ENCODE results near the gene BEST2.
"Not testable (repeated sequence)": the region's sequence is repeated elsewhere in the genome, so short reads cannot be mapped to it uniquely, and the experiment has no call there.

The BEST2 gene

GRCh38 chr19:12751635-12752034 lies at the start of gene BEST2:
Gene BEST2, plus strand, starts transcription at chr19:12751791. Its CDS starts 802 bp downstream, at chr19:12752593.
- DNase-seq: no peak

GRCh38 chr19:12703046-12703445 lies 48.5 kb upstream of the BEST2 start:
- DNase-seq: peak in 1 of 2 donors; percentile 33

DNA sequence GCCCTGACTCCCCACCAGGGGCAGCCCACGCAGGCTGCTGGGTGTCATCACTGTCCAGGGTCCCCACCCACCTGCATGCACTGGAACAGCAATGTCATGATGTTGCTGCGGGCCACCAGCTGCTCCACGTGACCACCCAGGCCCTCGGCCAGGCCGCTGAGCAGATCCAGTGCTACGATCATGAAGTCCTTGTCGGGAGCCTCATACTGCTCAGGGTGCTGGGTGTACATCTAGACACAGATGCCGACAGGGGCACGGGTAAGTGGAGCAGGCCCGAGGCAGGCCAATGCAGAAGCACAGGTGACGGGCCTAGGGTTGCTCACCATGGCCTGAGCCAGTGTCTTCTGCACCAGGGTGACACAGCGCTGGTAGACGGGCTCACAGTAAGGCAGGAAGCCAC lies 46.4 kb upstream of the BEST2 start:
- DNase-seq: no peak

DNA sequence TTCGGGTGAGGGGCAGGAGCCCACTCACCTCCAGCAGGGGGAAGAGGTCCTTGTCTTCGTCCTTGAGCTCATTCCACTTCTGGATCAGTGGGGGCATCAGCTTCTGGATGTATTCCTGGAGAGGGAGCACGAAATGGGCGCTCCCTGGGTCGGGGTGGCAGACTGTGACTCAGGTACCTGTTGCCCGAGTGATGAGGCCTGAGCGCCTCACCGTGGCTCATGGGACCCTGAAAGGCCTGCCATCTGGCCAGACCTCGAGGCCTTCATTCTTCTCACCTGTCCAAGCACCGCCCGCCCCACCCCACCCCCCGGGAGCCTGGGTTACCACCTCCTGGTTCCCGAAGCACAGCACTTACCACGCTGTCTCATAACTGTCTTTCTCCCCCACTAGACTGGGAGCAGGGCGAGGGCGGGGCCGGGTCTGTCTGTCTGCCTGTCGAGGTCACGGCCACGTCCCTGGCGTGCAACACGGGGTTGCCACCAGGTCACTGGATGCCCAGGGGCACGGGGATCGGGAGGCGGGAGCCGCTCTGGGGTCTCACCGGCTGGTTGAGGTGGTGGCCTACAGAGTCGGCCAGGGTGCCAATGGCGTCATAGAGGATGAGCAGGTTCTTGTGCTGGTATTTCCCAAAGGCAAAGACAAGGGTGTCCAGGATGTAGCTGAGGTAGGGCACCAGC lies 45.8 kb upstream of the BEST2 start:
- no peak for DNase-seq

DNA sequence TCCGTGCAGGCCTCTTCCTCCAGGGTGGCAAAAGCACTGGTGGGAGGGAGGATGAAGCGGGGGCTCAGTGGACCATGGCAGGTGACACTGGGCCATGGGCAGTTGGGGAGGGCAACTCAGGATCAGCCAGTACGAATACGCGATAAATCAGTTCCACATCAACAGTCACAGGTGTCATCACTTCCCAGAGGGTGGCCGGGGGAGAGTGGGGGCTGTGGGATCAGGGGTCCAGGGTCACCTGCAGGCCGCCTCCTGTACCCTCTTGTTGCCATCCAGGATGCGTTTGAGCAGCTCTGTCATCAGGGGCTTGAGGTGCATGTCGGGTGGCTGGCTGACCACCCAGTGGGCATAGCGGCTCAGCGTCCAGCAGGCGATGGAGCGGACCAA lies 45.3 kb upstream of the BEST2 start:
- DNase-seq: no peak

DNA sequence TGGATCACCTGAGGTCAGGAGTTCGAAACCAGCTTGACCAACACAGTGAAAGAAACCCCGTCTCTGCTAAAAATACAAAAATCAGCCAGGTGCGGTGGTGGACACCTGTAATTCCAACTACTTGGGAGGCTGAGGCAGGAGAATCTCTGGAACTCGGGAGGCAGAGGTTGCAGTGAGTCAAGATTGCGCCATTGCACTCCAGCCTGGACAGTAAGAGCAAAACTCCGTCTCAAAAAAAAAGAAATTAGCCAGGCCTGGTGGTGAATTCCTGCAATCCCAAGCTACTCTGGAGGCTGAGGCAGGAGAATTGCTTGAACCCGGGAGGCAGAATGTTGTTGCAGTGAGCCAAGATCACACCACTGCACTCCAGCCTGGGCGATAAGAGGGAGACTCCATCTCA lies 43.0 kb upstream of the BEST2 start:
- DNase-seq: no peak

DNA sequence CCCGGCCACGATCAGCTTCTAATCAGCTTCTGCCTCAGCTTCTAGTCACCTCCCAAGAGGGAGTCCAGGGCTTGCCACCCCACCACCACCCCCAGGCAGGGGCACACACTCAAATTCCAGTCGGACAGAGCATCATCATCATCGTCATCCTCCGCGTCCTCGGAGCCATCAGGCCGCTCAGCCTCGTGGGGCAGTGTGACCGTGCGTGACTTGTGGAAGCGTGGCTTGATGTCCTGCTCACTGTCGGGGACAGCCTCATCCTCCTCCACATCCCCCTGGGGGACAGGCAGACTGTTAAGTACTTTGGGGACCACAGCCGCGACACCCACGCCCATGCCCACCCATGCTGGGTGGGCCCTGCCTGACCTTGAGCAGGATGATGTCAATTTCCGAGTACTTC lies 40.4 kb upstream of the BEST2 start:
- no peak for DNase-seq

DNA sequence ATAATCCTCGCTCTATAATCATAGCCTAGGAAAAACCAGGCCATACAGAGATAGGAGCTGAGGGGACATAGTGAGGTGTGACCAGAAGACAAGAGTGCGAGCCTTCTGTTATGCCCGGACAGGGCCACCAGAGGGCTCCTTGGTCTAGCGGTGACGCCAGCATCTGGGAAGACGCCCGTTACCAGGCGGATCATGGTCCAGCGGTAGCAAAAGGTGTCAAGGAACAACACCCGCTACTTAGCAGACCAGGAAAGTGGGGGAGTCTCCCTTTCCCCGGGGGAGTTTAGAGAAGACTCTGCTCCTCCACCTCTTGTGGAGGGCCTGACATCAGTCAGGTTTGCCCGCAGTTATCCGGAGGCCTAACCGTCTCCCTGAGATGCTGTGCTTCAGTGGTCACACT lies 39.5 kb upstream of the BEST2 start:
- DNase-seq: not testable (repeated sequence)

DNA sequence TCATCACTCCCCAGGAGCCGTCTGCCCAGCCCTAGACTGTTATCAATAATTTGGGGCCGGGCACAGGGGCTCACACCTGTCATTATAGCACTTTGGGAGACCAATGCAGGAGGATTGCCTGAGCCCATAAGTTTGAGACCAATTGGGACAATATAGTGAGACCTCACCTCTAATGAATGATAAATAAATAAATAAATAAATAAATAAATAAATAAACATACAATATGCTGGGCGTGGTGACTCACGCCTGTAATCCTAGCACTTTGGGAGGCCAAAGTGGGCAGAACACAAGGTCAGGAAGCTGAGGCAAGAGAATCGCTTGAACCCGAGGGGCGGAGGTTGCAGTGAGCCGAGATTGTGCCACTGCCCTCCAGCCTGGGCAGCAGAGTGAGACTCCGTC lies 38.3 kb upstream of the BEST2 start:
- not testable (repeated sequence) for DNase-seq

DNA sequence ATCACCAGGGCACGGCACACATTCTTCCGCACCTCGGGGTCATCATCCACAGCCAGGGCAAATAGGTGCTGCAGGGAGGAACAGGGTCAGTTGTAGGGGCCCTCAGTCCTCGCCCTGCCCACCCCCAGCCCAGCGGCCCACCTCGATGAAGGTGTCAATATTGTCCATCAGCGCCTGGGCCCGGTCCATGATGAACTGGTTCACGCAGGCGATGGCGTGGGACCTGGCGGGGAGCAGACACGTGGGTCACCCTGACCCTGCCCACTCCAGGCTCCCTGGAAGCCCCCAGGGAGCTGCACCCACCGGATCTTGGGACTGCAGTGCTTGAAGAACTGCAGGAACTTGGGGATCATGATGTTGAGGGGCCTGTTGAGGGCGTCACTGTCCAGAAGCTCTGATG lies 36.5 kb upstream of the BEST2 start:
- no peak for DNase-seq

- no peak for DNase-seq
Measured at GRCh38 chr19:12715929-12716328, 35.7 kb upstream of the BEST2 start.

- DNase-seq: no peak
Measured at GRCh38 chr19:12720296-12720695, 31.3 kb upstream of the BEST2 start.

- DNase-seq: peak in 1 of 2 donors; percentile 10
Measured at GRCh38 chr19:12720851-12721655, 30.5 kb upstream of the BEST2 start.

DNA sequence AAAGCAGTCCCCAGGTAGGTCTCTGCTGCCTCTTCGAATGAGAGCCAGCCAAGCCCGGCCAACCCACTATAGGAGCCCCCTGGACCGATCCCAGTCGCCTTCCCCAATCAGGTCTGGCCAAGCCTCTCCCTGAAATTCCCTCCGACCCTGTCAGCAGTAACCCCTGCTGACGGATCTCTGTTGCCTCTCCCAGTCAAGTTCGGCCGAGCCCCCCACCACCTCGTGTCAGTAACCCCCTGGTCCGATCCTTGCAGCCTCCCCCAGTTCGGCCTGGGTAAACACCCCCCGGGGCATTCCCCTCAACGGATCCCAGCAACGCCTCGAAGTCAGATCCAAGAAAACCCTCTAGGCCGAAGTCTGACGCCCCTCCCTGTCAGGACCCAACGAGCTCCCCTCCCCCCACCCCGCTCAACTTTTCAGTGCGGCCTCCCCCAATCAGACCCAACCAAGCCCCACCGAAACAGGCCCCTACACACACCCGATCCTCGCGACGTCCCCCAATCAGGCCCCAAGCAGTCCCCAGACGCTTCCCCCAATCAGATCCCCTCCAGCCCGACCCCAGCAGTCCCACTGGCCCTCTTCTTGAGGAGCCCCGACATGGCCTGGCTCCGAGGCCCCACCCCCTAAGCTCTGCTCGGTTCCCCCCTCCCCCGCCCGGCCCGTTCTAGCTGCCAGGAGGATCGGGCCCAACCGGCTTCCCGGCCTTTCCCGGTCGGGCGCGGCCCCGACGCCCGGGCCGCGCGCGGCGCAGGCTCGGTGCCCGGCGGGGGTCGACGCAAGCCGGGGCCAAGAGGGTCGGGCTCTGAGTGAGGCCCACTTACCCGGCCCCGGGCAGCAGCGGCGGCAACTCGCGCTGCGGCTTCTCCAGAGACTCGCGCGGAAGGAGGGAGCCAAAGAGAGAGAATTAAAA lies 29.7 kb upstream of the BEST2 start:
- DNase-seq: peak; percentile 42 to 43

GRCh38 chr19:12722566-12723380 lies 28.8 kb upstream of the BEST2 start:
- peak; percentile 98 for DNase-seq

DNA sequence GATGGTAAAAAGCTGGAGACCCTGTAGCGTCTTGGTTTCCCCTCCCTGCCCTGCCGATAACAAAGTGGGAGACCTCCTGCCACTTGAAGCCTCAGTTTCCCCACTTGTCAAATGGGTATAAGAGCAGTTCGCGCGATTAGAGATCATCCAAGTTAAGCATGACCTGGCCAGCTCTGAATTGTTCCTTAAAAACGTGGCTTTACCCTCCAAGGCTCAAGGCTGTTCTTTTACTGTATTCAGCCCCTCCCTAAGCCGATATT lies 28.3 kb upstream of the BEST2 start:
- DNase-seq: no peak

GRCh38 chr19:12723641-12724426 lies 27.8 kb upstream of the BEST2 start, which contains the start of gene TNPO2:
Gene TNPO2, minus strand, starts transcription at chr19:12723932. Its CDS starts 2,955 bp downstream, at chr19:12720977.
- peak; percentile 33 to 49 for DNase-seq

GRCh38 chr19:12725612-12726011 lies 26.0 kb upstream of the BEST2 start:
- not testable (repeated sequence) for DNase-seq

GRCh38 chr19:12726988-12727316 lies 24.6 kb upstream of the BEST2 start:
- DNase-seq: no peak

DNA sequence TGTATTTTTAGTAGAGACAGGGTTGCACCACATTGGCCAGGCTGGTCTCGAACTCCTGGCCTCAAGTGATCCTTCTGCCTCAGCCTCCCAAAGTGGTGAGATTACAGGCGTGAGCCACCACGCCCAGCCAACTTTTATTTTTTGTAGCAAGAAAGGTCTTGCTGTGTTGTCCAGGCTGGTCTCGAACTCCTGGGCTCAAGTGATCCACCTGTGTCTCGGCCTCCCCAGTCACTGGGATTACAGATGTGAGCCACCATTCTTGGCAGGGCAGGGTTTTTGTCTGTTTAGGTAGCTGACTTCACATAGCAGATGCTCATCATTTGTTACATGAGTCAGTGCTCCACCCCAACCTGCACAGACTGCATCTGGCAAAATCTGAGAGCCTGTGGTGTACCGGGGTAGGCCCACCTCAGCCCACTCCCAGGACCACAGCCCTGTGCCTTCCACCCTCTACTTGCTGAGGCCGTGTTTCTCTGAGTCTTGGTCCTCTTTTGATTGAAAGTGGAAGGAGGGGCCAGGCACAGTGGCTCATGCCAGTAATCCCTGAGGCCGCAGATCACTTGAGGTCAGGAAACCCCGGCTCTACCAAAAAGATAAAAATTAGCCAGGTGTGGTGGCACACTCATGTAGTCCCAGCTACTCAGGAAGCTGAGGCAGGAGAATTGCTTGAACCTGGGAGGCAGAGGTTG lies 23.7 kb upstream of the BEST2 start:
- DNase-seq: no peak

GRCh38 chr19:12730064-12730463 lies 21.5 kb upstream of the BEST2 start:
- DNase-seq: peak in 1 of 2 donors; percentile 13

All from inflammatory macrophage treated with lipopolysaccharide for 1 hour (primary cell).